WTC11 (cell line): ENCODE results near the gene FAM78B.

Experiments
- NR2C2 ChIP-seq: sonication (generic); formaldehyde crosslinking; IDR thresholded peaks from 2 replicates; pipeline ENCODE4 v1.8.0; 2022; ENCODE audit warnings: mild to moderate bottlenecking, missing genetic modification reagents
- TF ChIP-seq, protein P1 (sequence below): fragments of 200-600 bp; IDR thresholded peaks from 2 replicates; pipeline ENCODE4 v1.8.0; 2022; ENCODE audit warnings: antibody characterized with exemption
- TF ChIP-seq, protein P2 (sequence below): sonication (generic); formaldehyde crosslinking; IDR thresholded peaks from 2 replicates; pipeline ENCODE4 v1.8.1; 2022; ENCODE audit warnings: mild to moderate bottlenecking, moderate library complexity, missing genetic modification reagents

DNA sequence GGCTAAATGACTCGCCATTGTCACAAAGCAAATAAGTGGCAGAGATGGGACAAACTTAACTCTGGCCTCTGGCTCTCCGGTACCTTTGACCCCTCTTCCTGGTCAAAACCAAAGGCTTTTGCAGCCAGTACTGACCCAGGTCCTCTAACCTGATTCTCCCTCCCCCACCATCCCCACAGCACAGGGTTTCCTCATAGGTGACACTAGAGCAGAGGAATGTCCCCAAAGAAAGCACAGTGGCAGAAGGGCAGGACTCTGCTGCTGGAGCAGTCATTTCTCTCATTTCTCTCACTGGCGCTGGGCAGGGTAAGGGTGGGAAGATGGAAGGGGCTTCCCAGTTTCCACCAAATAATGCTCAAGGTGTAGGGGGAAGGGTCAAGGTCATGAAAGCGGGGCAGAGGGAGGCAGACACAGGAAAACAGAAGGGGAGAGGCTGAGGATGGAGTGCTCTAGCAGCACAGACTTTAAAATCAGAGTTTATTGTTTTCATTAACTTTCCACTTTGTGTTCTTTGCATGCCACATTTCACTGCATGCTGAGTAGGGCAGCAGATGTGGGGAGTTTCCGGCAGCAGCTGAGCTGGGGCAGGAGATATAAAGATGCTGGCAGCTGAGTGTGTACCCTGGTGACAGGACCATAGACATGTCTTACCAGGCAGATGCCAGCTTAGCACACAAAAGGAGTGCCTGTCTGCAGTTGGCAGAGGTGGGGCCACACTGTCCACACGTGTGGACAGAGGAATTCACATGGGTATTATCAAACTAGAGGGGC, 80.5 kb downstream of the FAM78B start:
- TF ChIP-seq, protein P1, sequence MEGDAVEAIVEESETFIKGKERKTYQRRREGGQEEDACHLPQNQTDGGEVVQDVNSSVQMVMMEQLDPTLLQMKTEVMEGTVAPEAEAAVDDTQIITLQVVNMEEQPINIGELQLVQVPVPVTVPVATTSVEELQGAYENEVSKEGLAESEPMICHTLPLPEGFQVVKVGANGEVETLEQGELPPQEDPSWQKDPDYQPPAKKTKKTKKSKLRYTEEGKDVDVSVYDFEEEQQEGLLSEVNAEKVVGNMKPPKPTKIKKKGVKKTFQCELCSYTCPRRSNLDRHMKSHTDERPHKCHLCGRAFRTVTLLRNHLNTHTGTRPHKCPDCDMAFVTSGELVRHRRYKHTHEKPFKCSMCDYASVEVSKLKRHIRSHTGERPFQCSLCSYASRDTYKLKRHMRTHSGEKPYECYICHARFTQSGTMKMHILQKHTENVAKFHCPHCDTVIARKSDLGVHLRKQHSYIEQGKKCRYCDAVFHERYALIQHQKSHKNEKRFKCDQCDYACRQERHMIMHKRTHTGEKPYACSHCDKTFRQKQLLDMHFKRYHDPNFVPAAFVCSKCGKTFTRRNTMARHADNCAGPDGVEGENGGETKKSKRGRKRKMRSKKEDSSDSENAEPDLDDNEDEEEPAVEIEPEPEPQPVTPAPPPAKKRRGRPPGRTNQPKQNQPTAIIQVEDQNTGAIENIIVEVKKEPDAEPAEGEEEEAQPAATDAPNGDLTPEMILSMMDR = no peak
- TF ChIP-seq NR2C2 (CRISPR knock-in tag) = no peak
- TF ChIP-seq, protein P2, sequence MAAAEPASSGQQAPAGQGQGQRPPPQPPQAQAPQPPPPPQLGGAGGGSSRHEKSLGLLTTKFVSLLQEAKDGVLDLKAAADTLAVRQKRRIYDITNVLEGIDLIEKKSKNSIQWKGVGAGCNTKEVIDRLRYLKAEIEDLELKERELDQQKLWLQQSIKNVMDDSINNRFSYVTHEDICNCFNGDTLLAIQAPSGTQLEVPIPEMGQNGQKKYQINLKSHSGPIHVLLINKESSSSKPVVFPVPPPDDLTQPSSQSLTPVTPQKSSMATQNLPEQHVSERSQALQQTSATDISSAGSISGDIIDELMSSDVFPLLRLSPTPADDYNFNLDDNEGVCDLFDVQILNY (CRISPR knock-in tag) = no peak
